Dedifferentiated amniotic fluid mesenchymal stem cell (primary cell): Measurements from ENCODE around the gene RBM43.

Experiments
- DNase-seq: peaks from one replicate; pipeline ENCODE4 v3.0.0-alpha.2; 2016; ENCODE audit errors: extremely low spot score

RBM43 gene

GRCh38 chr2:151217343-151217742 lies 44.3 kb downstream of the RBM43 start:
- DNase-seq, result no peak

GRCh38 chr2:151207100-151207499 lies 54.6 kb downstream of the RBM43 start:
- DNase-seq, result no peak

- DNase-seq, result no peak
These were observed 55.2 kb downstream of the RBM43 start for GRCh38 chr2:151206446-151206968.

- DNase-seq, result no peak
These were observed 56.1 kb downstream of the RBM43 start for GRCh38 chr2:151205571-151205970.

GRCh38 chr2:151204756-151205155 lies 56.9 kb downstream of the RBM43 start:
- DNase-seq, result no peak

- no peak for DNase-seq
These were observed 60.8 kb downstream of the RBM43 start for GRCh38 chr2:151200844-151201243.

- no peak for DNase-seq
These were observed 61.4 kb downstream of the RBM43 start for GRCh38 chr2:151200277-151200676.

- DNase-seq, result no peak
These were observed 63.0 kb downstream of the RBM43 start for GRCh38 chr2:151198645-151199044.
